GM23338 (cell line): ENCODE measurements around the gene IL36B. TPM values are rescaled to one million over a fixed set of nuclear protein-coding genes. Genes with fewer than 3 reads are reported as not detected.
A peak's percentile ranks its signal among the peaks of the same experiment; 100 is the strongest.

Experiments
- ATAC-seq: fragments of 200-7000 bp; cut with Tn5 transposase; 3 replicates; pipeline ENCODE4 v1.9.1; 2020
- DNase-seq: peaks from one replicate; pipeline ENCODE4 v3.0.0-alpha.2; 2015; ENCODE audit warnings: low spot score
- H2AFZ ChIP-seq: fragments of 200-600 bp; sonication (generic); 2 replicates; pipeline ENCODE4 v1.8.0; 2016; ENCODE audit warnings: antibody characterized with exemption, mild to moderate bottlenecking, moderate library complexity
- H3F3A ChIP-seq: fragments of 200-600 bp; sonication (generic); replicated peaks from 2 replicates; pipeline ENCODE4 v1.8.0; 2017; ENCODE audit warnings: antibody characterized with exemption, mixed run types, low read depth
- H3K27ac ChIP-seq: fragments of 200-600 bp; sonication (generic); 2 replicates; pipeline ENCODE4 v1.6.1; 2016; ENCODE audit warnings: low read depth
- H3K27me3 ChIP-seq: fragments of 200-600 bp; sonication (generic); 2 replicates; pipeline ENCODE4 v1.8.0; 2016; ENCODE audit warnings: mild to moderate bottlenecking, mixed run types, moderate library complexity; ENCODE audit not compliant: insufficient read depth
- H3K36me3 ChIP-seq: fragments of 200-600 bp; sonication (generic); 2 replicates; pipeline ENCODE4 v1.8.0; 2016; ENCODE audit warnings: mild to moderate bottlenecking; ENCODE audit not compliant: insufficient read depth
- H3K4me1 ChIP-seq: fragments of 200-600 bp; sonication (generic); 2 replicates; pipeline ENCODE4 v1.8.0; 2016; ENCODE audit warnings: mild to moderate bottlenecking, moderate library complexity; ENCODE audit not compliant: insufficient read depth
- H3K4me2 ChIP-seq: fragments of 200-600 bp; sonication (generic); 2 replicates; pipeline ENCODE4 v1.7.1; 2017; ENCODE audit warnings: mixed run types
- H3K4me3 ChIP-seq: fragments of 200-600 bp; sonication (generic); 2 replicates; pipeline ENCODE4 v1.6.1; 2016; ENCODE audit warnings: mixed run types
- H3K79me2 ChIP-seq: fragments of 200-600 bp; sonication (generic); replicated peaks from 2 replicates; pipeline ENCODE4 v1.8.0; 2017; ENCODE audit warnings: mild to moderate bottlenecking; ENCODE audit not compliant: insufficient read depth
- H3K9me2 ChIP-seq: fragments of 200-600 bp; sonication (generic); 2 replicates; pipeline ENCODE4 v1.8.0; 2017; ENCODE audit not compliant: insufficient read depth
- H4K20me1 ChIP-seq: fragments of 200-600 bp; sonication (generic); replicated peaks from 2 replicates; pipeline ENCODE4 v1.8.0; 2017; ENCODE audit warnings: mild to moderate bottlenecking; ENCODE audit not compliant: insufficient read depth
- H3K27ac Mint-ChIP-seq: 2 replicates; pipeline ENCODE4 v1.8.0; 2020; ENCODE audit warnings: inconsistent platforms, mild to moderate bottlenecking, moderate library complexity, mixed read lengths
- H3K27me3 Mint-ChIP-seq: 3 replicates; pipeline ENCODE4 v1.8.0; 2022; ENCODE audit warnings: low read depth, mild to moderate bottlenecking, moderate library complexity, mixed read lengths, inconsistent platforms; ENCODE audit not compliant: insufficient read depth, poor library complexity
- H3K36me3 Mint-ChIP-seq: 3 replicates; pipeline ENCODE4 v1.8.0; 2021; ENCODE audit warnings: low read depth, mild to moderate bottlenecking, inconsistent platforms, moderate library complexity, mixed read lengths
- H3K4me1 Mint-ChIP-seq: 3 replicates; pipeline ENCODE4 v1.8.0; 2020; ENCODE audit warnings: mild to moderate bottlenecking, inconsistent platforms, mixed read lengths
- H3K4me3 Mint-ChIP-seq: 3 replicates; pipeline ENCODE4 v1.8.0; 2021; ENCODE audit warnings: moderate library complexity, mild to moderate bottlenecking, inconsistent platforms, mixed read lengths
- H3K9me3 Mint-ChIP-seq: 3 replicates; pipeline ENCODE4 v1.8.0; 2020; ENCODE audit warnings: moderate library complexity, mild to moderate bottlenecking, inconsistent platforms, mixed read lengths
- JUNB ChIP-seq: IDR thresholded peaks from one replicate; pipeline ENCODE4 v1.6.1; 2016; ENCODE audit warnings: antibody characterized with exemption; ENCODE audit not compliant: unreplicated experiment
- POLR2AphosphoS5 ChIP-seq: IDR thresholded peaks from 2 replicates; pipeline ENCODE4 v1.6.1; 2016; ENCODE audit warnings: antibody characterized with exemption, low read depth
- polyA plus RNA-seq: library from polyadenylated mRNA; unstranded; fragments of >200 nt; fragmentation: Nextera tagmentation; extraction: Ambion mirVana; gene quantifications from 2 replicates; pipeline ENCODE4 v1.2.1, GENCODE V29; 2016
- total RNA-seq: library from RNA; depleted of rRNA; stranded (reverse); fragments of >200 nt; shearing (Covaris generic); gene quantifications from 2 replicates; pipeline ENCODE4 v1.2.3, GENCODE V29; 2014
- TF ChIP-seq, protein P1 (sequence below): IDR thresholded peaks from one replicate; pipeline ENCODE4 v1.6.1; 2018; ENCODE audit warnings: antibody characterized with exemption; ENCODE audit not compliant: unreplicated experiment
- TF ChIP-seq, protein P2 (sequence below), 2 experiments: fragments of 200-600 bp in 1 of 2; sonication (generic) in 1 of 2; conservative IDR thresholded peaks; 2 replicates each; pipeline versions ENCODE4 v1.5.1 to v1.6.1; 2016 to 2017; ENCODE audit warnings: antibody characterized with exemption in 2 of 2, low read depth in 2 of 2, mild to moderate bottlenecking in 2 of 2, moderate library complexity in 1 of 2
- TF ChIP-seq, protein P3 (sequence below): fragments of 250-450 bp; sonication (Bioruptor Pico); IDR thresholded peaks from 2 replicates; pipeline ENCODE4 v1.5.0; 2020; ENCODE audit warnings: mild to moderate bottlenecking, moderate library complexity
- TF ChIP-seq, protein P4 (sequence below): IDR thresholded peaks from 2 replicates; pipeline ENCODE4 v1.6.1; 2016; ENCODE audit warnings: antibody characterized with exemption

IL36B gene
- total and polyA plus RNA-seq, 2 experiments from 2014 or later = not detected

DNA sequence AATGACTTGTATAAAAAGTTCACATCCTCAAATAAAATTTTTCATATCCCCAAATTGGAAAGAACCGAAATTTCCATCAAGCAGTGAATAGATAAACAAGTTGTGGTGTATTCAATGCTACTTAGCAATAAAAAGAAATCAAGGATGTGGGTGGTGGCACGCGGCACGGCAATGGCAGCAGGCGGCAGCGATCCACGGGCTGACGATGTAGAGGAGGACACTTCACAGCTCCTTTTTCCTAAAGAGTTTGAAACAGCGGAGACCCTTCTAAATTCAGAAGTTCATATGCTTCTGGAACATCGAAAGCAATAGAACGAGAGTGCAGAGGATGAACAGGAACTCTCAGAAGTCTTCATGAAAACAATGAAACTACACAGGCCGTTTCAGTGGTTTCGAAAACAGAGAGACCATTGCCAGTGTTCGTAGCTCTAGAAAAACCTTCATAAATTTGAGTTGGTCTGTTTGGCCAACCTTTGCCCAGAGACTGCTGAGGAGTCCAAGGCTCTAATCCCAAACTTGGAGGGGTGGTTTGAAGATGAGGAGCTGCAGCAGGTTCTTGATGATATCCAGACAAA lies 57.2 kb downstream of the IL36B start:
- Histone ChIP-seq H3K27ac (no peak overlapping the region), H3K4me2 (no peak overlapping the region)

More for the DNA sequence above, 57.2 kb downstream of the IL36B start:
- ATAC-seq (no peak), DNase-seq (no peak)
- Histone ChIP-seq H3K36me3 (no peaks in the 10 kb centered on the region), H3F3A (no peaks in the 10 kb centered on the region), H3K9me2 (peaks cover 5% of the 10 kb centered on the region; the same call in 1 of the 2 replicates), H3K79me2 (no peaks in the 10 kb centered on the region), H4K20me1 (no peaks in the 10 kb centered on the region), H3K4me1 (no peaks in the 10 kb centered on the region), H2AFZ (peak overlapping the region; percentile 81; the same call in 1 of the 2 replicates), H3K27me3 (no peaks in the 10 kb centered on the region), H3K4me3 (no peak overlapping the region)
- TF ChIP-seq, protein P1, sequence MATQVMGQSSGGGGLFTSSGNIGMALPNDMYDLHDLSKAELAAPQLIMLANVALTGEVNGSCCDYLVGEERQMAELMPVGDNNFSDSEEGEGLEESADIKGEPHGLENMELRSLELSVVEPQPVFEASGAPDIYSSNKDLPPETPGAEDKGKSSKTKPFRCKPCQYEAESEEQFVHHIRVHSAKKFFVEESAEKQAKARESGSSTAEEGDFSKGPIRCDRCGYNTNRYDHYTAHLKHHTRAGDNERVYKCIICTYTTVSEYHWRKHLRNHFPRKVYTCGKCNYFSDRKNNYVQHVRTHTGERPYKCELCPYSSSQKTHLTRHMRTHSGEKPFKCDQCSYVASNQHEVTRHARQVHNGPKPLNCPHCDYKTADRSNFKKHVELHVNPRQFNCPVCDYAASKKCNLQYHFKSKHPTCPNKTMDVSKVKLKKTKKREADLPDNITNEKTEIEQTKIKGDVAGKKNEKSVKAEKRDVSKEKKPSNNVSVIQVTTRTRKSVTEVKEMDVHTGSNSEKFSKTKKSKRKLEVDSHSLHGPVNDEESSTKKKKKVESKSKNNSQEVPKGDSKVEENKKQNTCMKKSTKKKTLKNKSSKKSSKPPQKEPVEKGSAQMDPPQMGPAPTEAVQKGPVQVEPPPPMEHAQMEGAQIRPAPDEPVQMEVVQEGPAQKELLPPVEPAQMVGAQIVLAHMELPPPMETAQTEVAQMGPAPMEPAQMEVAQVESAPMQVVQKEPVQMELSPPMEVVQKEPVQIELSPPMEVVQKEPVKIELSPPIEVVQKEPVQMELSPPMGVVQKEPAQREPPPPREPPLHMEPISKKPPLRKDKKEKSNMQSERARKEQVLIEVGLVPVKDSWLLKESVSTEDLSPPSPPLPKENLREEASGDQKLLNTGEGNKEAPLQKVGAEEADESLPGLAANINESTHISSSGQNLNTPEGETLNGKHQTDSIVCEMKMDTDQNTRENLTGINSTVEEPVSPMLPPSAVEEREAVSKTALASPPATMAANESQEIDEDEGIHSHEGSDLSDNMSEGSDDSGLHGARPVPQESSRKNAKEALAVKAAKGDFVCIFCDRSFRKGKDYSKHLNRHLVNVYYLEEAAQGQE = no peak
- TF ChIP-seq, protein P2, sequence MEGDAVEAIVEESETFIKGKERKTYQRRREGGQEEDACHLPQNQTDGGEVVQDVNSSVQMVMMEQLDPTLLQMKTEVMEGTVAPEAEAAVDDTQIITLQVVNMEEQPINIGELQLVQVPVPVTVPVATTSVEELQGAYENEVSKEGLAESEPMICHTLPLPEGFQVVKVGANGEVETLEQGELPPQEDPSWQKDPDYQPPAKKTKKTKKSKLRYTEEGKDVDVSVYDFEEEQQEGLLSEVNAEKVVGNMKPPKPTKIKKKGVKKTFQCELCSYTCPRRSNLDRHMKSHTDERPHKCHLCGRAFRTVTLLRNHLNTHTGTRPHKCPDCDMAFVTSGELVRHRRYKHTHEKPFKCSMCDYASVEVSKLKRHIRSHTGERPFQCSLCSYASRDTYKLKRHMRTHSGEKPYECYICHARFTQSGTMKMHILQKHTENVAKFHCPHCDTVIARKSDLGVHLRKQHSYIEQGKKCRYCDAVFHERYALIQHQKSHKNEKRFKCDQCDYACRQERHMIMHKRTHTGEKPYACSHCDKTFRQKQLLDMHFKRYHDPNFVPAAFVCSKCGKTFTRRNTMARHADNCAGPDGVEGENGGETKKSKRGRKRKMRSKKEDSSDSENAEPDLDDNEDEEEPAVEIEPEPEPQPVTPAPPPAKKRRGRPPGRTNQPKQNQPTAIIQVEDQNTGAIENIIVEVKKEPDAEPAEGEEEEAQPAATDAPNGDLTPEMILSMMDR (conservative IDR thresholded peaks at IDR 0.05; ENCODE audit: low read depth in 2 of 2) = no peak
- no peak for TF ChIP-seq JUNB
- TF ChIP-seq, protein P3, sequence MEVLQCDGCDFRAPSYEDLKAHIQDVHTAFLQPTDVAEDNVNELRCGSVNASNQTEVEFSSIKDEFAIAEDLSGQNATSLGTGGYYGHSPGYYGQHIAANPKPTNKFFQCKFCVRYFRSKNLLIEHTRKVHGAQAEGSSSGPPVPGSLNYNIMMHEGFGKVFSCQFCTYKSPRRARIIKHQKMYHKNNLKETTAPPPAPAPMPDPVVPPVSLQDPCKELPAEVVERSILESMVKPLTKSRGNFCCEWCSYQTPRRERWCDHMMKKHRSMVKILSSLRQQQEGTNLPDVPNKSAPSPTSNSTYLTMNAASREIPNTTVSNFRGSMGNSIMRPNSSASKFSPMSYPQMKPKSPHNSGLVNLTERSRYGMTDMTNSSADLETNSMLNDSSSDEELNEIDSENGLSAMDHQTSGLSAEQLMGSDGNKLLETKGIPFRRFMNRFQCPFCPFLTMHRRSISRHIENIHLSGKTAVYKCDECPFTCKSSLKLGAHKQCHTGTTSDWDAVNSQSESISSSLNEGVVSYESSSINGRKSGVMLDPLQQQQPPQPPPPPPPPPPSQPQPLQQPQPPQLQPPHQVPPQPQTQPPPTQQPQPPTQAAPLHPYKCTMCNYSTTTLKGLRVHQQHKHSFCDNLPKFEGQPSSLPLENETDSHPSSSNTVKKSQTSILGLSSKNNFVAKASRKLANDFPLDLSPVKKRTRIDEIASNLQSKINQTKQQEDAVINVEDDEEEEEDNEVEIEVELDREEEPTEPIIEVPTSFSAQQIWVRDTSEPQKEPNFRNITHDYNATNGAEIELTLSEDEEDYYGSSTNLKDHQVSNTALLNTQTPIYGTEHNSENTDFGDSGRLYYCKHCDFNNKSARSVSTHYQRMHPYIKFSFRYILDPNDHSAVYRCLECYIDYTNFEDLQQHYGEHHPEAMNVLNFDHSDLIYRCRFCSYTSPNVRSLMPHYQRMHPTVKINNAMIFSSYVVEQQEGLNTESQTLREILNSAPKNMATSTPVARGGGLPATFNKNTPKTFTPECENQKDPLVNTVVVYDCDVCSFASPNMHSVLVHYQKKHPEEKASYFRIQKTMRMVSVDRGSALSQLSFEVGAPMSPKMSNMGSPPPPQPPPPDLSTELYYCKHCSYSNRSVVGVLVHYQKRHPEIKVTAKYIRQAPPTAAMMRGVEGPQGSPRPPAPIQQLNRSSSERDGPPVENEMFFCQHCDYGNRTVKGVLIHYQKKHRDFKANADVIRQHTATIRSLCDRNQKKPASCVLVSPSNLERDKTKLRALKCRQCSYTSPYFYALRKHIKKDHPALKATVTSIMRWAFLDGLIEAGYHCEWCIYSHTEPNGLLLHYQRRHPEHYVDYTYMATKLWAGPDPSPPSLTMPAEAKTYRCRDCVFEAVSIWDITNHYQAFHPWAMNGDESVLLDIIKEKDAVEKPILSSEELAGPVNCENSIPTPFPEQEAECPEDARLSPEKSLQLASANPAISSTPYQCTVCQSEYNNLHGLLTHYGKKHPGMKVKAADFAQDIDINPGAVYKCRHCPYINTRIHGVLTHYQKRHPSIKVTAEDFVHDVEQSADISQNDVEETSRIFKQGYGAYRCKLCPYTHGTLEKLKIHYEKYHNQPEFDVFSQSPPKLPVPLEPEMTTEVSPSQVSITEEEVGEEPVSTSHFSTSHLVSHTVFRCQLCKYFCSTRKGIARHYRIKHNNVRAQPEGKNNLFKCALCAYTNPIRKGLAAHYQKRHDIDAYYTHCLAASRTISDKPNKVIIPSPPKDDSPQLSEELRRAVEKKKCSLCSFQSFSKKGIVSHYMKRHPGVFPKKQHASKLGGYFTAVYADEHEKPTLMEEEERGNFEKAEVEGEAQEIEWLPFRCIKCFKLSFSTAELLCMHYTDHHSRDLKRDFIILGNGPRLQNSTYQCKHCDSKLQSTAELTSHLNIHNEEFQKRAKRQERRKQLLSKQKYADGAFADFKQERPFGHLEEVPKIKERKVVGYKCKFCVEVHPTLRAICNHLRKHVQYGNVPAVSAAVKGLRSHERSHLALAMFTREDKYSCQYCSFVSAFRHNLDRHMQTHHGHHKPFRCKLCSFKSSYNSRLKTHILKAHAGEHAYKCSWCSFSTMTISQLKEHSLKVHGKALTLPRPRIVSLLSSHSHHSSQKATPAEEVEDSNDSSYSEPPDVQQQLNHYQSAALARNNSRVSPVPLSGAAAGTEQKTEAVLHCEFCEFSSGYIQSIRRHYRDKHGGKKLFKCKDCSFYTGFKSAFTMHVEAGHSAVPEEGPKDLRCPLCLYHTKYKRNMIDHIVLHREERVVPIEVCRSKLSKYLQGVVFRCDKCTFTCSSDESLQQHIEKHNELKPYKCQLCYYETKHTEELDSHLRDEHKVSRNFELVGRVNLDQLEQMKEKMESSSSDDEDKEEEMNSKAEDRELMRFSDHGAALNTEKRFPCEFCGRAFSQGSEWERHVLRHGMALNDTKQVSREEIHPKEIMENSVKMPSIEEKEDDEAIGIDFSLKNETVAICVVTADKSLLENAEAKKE (CRISPR knock-in tag) = no peak
- no peak for TF ChIP-seq POLR2AphosphoS5
- TF ChIP-seq, protein P4, sequence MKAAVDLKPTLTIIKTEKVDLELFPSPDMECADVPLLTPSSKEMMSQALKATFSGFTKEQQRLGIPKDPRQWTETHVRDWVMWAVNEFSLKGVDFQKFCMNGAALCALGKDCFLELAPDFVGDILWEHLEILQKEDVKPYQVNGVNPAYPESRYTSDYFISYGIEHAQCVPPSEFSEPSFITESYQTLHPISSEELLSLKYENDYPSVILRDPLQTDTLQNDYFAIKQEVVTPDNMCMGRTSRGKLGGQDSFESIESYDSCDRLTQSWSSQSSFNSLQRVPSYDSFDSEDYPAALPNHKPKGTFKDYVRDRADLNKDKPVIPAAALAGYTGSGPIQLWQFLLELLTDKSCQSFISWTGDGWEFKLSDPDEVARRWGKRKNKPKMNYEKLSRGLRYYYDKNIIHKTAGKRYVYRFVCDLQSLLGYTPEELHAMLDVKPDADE = no peak
- Mint-ChIP-seq H3K9me3 (peaks cover 28% of the 10 kb centered on the region), H3K4me1 (no peaks in the 10 kb centered on the region), H3K27me3 (peaks cover 2% of the 10 kb centered on the region), H3K36me3 (peaks cover 3% of the 10 kb centered on the region; the same call in 1 of the 3 replicates), H3K4me3 (no peak overlapping the region), H3K27ac (no peak overlapping the region)
